Fibroblast of upper back skin (primary cell): ENCODE data around the gene ZCWPW1.
"Not testable (repeated sequence)": the region's sequence is repeated elsewhere in the genome, so short reads cannot be mapped to it uniquely, and the experiment has no call there.

ENCODE experiments used
- DNase-seq: peaks from one replicate; pipeline ENCODE4 v3.0.0-alpha.2; 2013

Gene ZCWPW1

GRCh38 chr7:100372256-100372655 is 56.2 kb downstream of the ZCWPW1 start:
- DNase-seq: peak; percentile 39

GRCh38 chr7:100371561-100372171 is 56.8 kb downstream of the ZCWPW1 start:
- DNase-seq: no peak

GRCh38 chr7:100370746-100371145 is 57.8 kb downstream of the ZCWPW1 start:
- DNase-seq: no peak

GRCh38 chr7:100370303-100370702 is 58.2 kb downstream of the ZCWPW1 start:
- DNase-seq: no peak

- DNase-seq: no peak
Measured at GRCh38 chr7:100369105-100369504, 59.4 kb downstream of the ZCWPW1 start.

GRCh38 chr7:100367676-100368613 is 60.6 kb downstream of the ZCWPW1 start:
- DNase-seq: no peak

GRCh38 chr7:100367251-100367620 is 61.3 kb downstream of the ZCWPW1 start:
- no peak for DNase-seq

GRCh38 chr7:100366411-100367250 is 61.9 kb downstream of the ZCWPW1 start:
- no peak for DNase-seq

- not testable (repeated sequence) for DNase-seq
Measured at GRCh38 chr7:100365998-100366367, 62.5 kb downstream of the ZCWPW1 start.

GRCh38 chr7:100364480-100364879 is 64.0 kb downstream of the ZCWPW1 start:
- no peak for DNase-seq

- DNase-seq: not testable (repeated sequence)
Measured at GRCh38 chr7:100363797-100364196, 64.7 kb downstream of the ZCWPW1 start.

- DNase-seq: no peak
Measured at GRCh38 chr7:100363098-100363497, 65.4 kb downstream of the ZCWPW1 start.

- no peak for DNase-seq
Measured at GRCh38 chr7:100360135-100360854, 68.2 kb downstream of the ZCWPW1 start.

GRCh38 chr7:100358857-100359212 is 69.7 kb downstream of the ZCWPW1 start:
- no peak for DNase-seq

GRCh38 chr7:100358027-100358856 is 70.3 kb downstream of the ZCWPW1 start, which contains the start of gene PILRB:
TSS of gene PILRB (plus strand) at chr7:100358117. CDS start at chr7:100358303, 186 bp downstream.
- DNase-seq: no peak

GRCh38 chr7:100357131-100357561 is 71.4 kb downstream of the ZCWPW1 start:
- no peak for DNase-seq

- no peak for DNase-seq
Measured at GRCh38 chr7:100356416-100357068, 72.0 kb downstream of the ZCWPW1 start.

- no peak for DNase-seq
Measured at GRCh38 chr7:100353685-100354330, 74.7 kb downstream of the ZCWPW1 start.

- DNase-seq: no peak
Measured at GRCh38 chr7:100352984-100353684, 75.4 kb downstream of the ZCWPW1 start.

- not testable (repeated sequence) for DNase-seq
Measured at GRCh38 chr7:100352230-100352781, 76.2 kb downstream of the ZCWPW1 start.
